C4-2B (cell line): ENCODE results near the gene FDCSP.

Source experiments
- CTCF ChIP-seq: fragments of 450-650 bp; conservative IDR thresholded peaks from 2 replicates; pipeline ENCODE4 v1.5.1; 2017; ENCODE audit warnings: mild to moderate bottlenecking
- ZFX ChIP-seq: fragments of 450-650 bp; IDR thresholded peaks from 2 replicates; pipeline ENCODE4 v1.6.1; 2017

DNA sequence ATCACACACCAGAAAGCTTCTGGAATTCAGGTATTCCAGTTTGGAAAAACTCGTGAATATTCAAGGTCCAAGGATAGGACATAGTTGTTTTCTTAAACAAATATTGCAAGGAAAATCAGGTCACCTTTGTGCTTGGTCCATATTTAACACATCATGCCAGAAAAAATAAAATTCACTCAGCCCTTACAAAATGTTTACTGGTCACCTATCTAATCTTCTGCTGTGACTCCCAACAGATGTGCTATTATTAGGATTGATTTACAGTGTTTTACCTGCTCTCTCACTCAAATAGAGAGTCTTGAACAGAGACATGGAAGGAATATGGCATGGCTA lies 26.0 kb downstream of the FDCSP start:
- TF ChIP-seq CTCF (no peak), ZFX (no peak)
